ENCODE measurements around the gene FOXN3.
"Not testable (repeated sequence)": the region's sequence is repeated elsewhere in the genome, so short reads cannot be mapped to it uniquely, and the experiment has no call there.

FOXN3 gene

GRCh38 chr14:89165189-89166181, 251.5 kb downstream of the FOXN3 start:
- DNase-seq (ENCODE audit: low read depth, low spot score), result no peak

GRCh38 chr14:89164168-89165073, 252.6 kb downstream of the FOXN3 start:
- DNase-seq (ENCODE audit: low read depth, low spot score), result no peak

GRCh38 chr14:89163031-89163636, 253.9 kb downstream of the FOXN3 start:
- DNase-seq (ENCODE audit: low read depth, low spot score), result no peak

GRCh38 chr14:89162586-89162985, 254.4 kb downstream of the FOXN3 start:
- no peak for DNase-seq (ENCODE audit: low read depth, low spot score)

GRCh38 chr14:89160437-89160836, 256.6 kb downstream of the FOXN3 start:
- no peak for DNase-seq (ENCODE audit: low read depth, low spot score)

GRCh38 chr14:89158701-89159100, 258.3 kb downstream of the FOXN3 start:
- DNase-seq (ENCODE audit: low read depth, low spot score), result no peak

GRCh38 chr14:89158104-89158503, 258.9 kb downstream of the FOXN3 start:
- not testable (repeated sequence) for DNase-seq (ENCODE audit: low read depth, low spot score)

- DNase-seq (ENCODE audit: low read depth, low spot score), result no peak
These were observed 261.5 kb downstream of the FOXN3 start for GRCh38 chr14:89155491-89155890.

GRCh38 chr14:89151693-89152092, 265.3 kb downstream of the FOXN3 start:
- not testable (repeated sequence) for DNase-seq (ENCODE audit: low read depth, low spot score)

- no peak for DNase-seq (ENCODE audit: low read depth, low spot score)
These were observed 270.8 kb downstream of the FOXN3 start for GRCh38 chr14:89146274-89146673.

GRCh38 chr14:89144642-89145041, 272.4 kb downstream of the FOXN3 start:
- no peak for DNase-seq (ENCODE audit: low read depth, low spot score)

GRCh38 chr14:89144066-89144465, 273.0 kb downstream of the FOXN3 start:
- no peak for DNase-seq (ENCODE audit: low read depth, low spot score)

GRCh38 chr14:89143595-89143994, 273.4 kb downstream of the FOXN3 start:
- no peak for DNase-seq (ENCODE audit: low read depth, low spot score)

GRCh38 chr14:89142366-89142765, 274.7 kb downstream of the FOXN3 start:
- no peak for DNase-seq (ENCODE audit: low read depth, low spot score)

- no peak for DNase-seq (ENCODE audit: low read depth, low spot score)
These were observed 275.2 kb downstream of the FOXN3 start for GRCh38 chr14:89141862-89142261.

- DNase-seq (ENCODE audit: low read depth, low spot score), result no peak
These were observed 276.7 kb downstream of the FOXN3 start for GRCh38 chr14:89140326-89140725.

- DNase-seq (ENCODE audit: low read depth, low spot score), result no peak
These were observed 277.4 kb downstream of the FOXN3 start for GRCh38 chr14:89139404-89140247.

GRCh38 chr14:89138846-89139245, 278.2 kb downstream of the FOXN3 start:
- no peak for DNase-seq (ENCODE audit: low read depth, low spot score)

GRCh38 chr14:89137526-89138163, 279.4 kb downstream of the FOXN3 start:
- no peak for DNase-seq (ENCODE audit: low read depth, low spot score)

GRCh38 chr14:89136587-89136986, 280.4 kb downstream of the FOXN3 start:
- no peak for DNase-seq (ENCODE audit: low read depth, low spot score)

All from activated CD4-positive, CD25-positive, alpha-beta regulatory T cell treated with anti-CD3 and anti-CD28 coated beads, Interleukin-2, amount 50 U/mL, for 16 hours (primary cell).